ENCODE measurements around the gene HADHA. TPM values are rescaled to one million over a fixed set of nuclear protein-coding genes. Genes with fewer than 3 reads are reported as not detected.

HADHA gene
- total RNA-seq, 1 experiment from 2014 or later, result 112 TPM

- H3K4me1 Mint-ChIP-seq, result peaks cover 29 to 39% of the 10 kb centered on the region in 2 experiments
- H3K4me3 Mint-ChIP-seq, result peak overlapping the region; percentile 73 to 82
- WGBS (ENCODE audit: extremely low coverage, insufficient read length, low lambda C conversion rate), result no CpG with 5 or more reads among the region's 48 CpGs
- H3K27ac Mint-ChIP-seq, result peak overlapping the region in 2 of 3 experiments; percentile 35 to 92; a peak in 4 of 7 replicates
- no peak overlapping the region for H3T11ph ChIP-seq (ENCODE audit: low read length)
- H2BK20ac ChIP-seq (ENCODE audit: low read depth, low read length, poor library complexity, severe bottlenecking), result no peak overlapping the region
- no peak overlapping the region for H4K5ac ChIP-seq (ENCODE audit: insufficient read length, low read depth, low read length)
- peak overlapping the region; percentile 83 for H3K18ac ChIP-seq (ENCODE audit: insufficient read length, low read depth, low read length)
- H3K79me1 ChIP-seq (ENCODE audit: insufficient read depth, low read depth, low read length, poor library complexity, severe bottlenecking), result no peaks in the 10 kb centered on the region
- H2BK120ac ChIP-seq (ENCODE audit: low read depth, low read length, poor library complexity, severe bottlenecking), result no peak overlapping the region
- no peak overlapping the region for H2AK5ac ChIP-seq (ENCODE audit: insufficient read length, low read length)
- H4K91ac ChIP-seq (ENCODE audit: insufficient read length, low read depth, low read length), result no peak overlapping the region
- no peaks in the 10 kb centered on the region for H3K9me3 ChIP-seq (ENCODE audit: control insufficient read depth, low read depth, low read length)
- no peak overlapping the region for H3K23ac ChIP-seq (ENCODE audit: insufficient read length, low read depth, low read length)
- H2AFZ ChIP-seq (ENCODE audit: low read length), result no peak overlapping the region
- no peak overlapping the region for H2BK15ac ChIP-seq (ENCODE audit: low read depth, low read length)
- no peak overlapping the region; the same call in 1 of the 2 replicates for H3K4ac ChIP-seq (ENCODE audit: low read depth, low read length)
- no peak overlapping the region for H4K8ac ChIP-seq (replicated peaks; ENCODE audit: insufficient read length, low read depth, low read length)
- H3K27ac ChIP-seq (ENCODE audit: insufficient read length, low read depth, low read length), result no peak overlapping the region
- no peak overlapping the region for H2BK12ac ChIP-seq (ENCODE audit: insufficient read length, low read depth, low read length)
- H3K36me3 Mint-ChIP-seq (ENCODE audit: insufficient read depth in 1 of 3, low read depth in 3 of 3), result peaks cover 11 to 27% (median 13%) of the 10 kb centered on the region in 3 experiments
- peaks cover 35% of the 10 kb centered on the region for H3K27me3 Mint-ChIP-seq (ENCODE audit: low read depth)
- H3K79me2 ChIP-seq (ENCODE audit: insufficient read depth, low read length), result no peaks in the 10 kb centered on the region
- peak overlapping the region; percentile 71 for H3K4me2 ChIP-seq (ENCODE audit: insufficient read depth, insufficient read length, low read length)
- H2BK5ac ChIP-seq (ENCODE audit: insufficient read length, low read length), result no peak overlapping the region
- H3K9me3 Mint-ChIP-seq, result no peaks in the 10 kb centered on the region; a peak in 1 of 5 replicates
- TF ChIP-seq, protein P1, sequence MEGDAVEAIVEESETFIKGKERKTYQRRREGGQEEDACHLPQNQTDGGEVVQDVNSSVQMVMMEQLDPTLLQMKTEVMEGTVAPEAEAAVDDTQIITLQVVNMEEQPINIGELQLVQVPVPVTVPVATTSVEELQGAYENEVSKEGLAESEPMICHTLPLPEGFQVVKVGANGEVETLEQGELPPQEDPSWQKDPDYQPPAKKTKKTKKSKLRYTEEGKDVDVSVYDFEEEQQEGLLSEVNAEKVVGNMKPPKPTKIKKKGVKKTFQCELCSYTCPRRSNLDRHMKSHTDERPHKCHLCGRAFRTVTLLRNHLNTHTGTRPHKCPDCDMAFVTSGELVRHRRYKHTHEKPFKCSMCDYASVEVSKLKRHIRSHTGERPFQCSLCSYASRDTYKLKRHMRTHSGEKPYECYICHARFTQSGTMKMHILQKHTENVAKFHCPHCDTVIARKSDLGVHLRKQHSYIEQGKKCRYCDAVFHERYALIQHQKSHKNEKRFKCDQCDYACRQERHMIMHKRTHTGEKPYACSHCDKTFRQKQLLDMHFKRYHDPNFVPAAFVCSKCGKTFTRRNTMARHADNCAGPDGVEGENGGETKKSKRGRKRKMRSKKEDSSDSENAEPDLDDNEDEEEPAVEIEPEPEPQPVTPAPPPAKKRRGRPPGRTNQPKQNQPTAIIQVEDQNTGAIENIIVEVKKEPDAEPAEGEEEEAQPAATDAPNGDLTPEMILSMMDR (conservative IDR thresholded peaks at IDR 0.05), result no peak
- no peak overlapping the region for H3K56ac ChIP-seq (ENCODE audit: insufficient read length, low read depth, low read length)
- H3K4me1 ChIP-seq (ENCODE audit: insufficient read depth, low read length), result no peaks in the 10 kb centered on the region; the same call in 1 of the 2 replicates
- peak overlapping the region; percentile 18 for H3K9ac ChIP-seq (ENCODE audit: extremely low read depth, insufficient read length, low read length)
- no peaks in the 10 kb centered on the region for H4K20me1 ChIP-seq (ENCODE audit: control insufficient read depth, insufficient read depth, insufficient read length)
- no peaks in the 10 kb centered on the region for H3K27me3 ChIP-seq (ENCODE audit: insufficient read depth, low read length)
- peaks cover 15% of the 10 kb centered on the region for H3K23me2 ChIP-seq (ENCODE audit: insufficient read length, low read depth, low read length, poor library complexity, severe bottlenecking)
- peak overlapping the region; percentile 78 for H3K14ac ChIP-seq (ENCODE audit: insufficient read depth, low read length)
- peak; percentile 71 for DNase-seq
Measured at GRCh38 chr2:26178746-26179436, 65.5 kb downstream of the HADHA start.

All from H9 (cell line).